GM12878 (cell line): Measurements from ENCODE around the gene MAP1LC3A. TPM values are rescaled to one million over a fixed set of nuclear protein-coding genes. Genes with fewer than 3 reads are reported as not detected.

Experiments
- CREB1 ChIP-seq: IDR thresholded peaks from 2 replicates; pipeline ENCODE4 v1.6.1; 2012; ENCODE audit warnings: low read depth, mild to moderate bottlenecking, inconsistent platforms
- GATAD2B ChIP-seq: fragments of 450-650 bp; conservative IDR thresholded peaks from 2 replicates; pipeline ENCODE4 v1.6.1; 2017; ENCODE audit warnings: low read depth, mild to moderate bottlenecking, moderate library complexity
- HCFC1 ChIP-seq: fragments of 150-350 bp; IDR thresholded peaks from 2 replicates; pipeline ENCODE4 v1.6.1; 2014; ENCODE audit warnings: low read length
- PBX3 ChIP-seq: IDR thresholded peaks from 2 replicates; pipeline ENCODE4 v1.6.1; 2011; ENCODE audit warnings: mild to moderate bottlenecking, low read depth, low read length, moderate library complexity; ENCODE audit not compliant: insufficient replicate concordance
- PML ChIP-seq: IDR thresholded peaks from 2 replicates; pipeline ENCODE4 v1.6.1; 2012; ENCODE audit warnings: low read length, inconsistent platforms
- RB1 ChIP-seq: fragments of 450-650 bp; formaldehyde crosslinking; IDR thresholded peaks from 2 replicates; pipeline ENCODE4 v1.6.1; 2017; ENCODE audit warnings: mild to moderate bottlenecking, borderline replicate concordance
- polyA plus RNA-seq, 11 experiments: library from polyadenylated mRNA; depleted of rRNA in 4 of 11; unstranded in 6 of 11; stranded (reverse) in 5 of 11; fragments of >200 nt; fragmentation: Nextera tagmentation in 4 of 11; fragmentation: Illumina TruSeq in 1 of 11; extraction: Ambion mirVana in 4 of 11; extraction: Trizol in 1 of 11; gene quantifications; 1 replicate in 1 of 11; 2 replicates in 10 of 11; pipeline versions ENCODE4 v1.2.1 to v1.2.3, GENCODE V29; 2011 to 2016; ENCODE audit warnings: inconsistent platforms in 2 of 11, missing spikeins in 2 of 11, low read depth in 1 of 11
- total RNA-seq, 4 experiments: library from RNA; depleted of rRNA in 3 of 4; stranded (reverse); fragments of >200 nt in 3 of 4; fragmentation: Illumina TruSeq in 1 of 4; extraction: Trizol in 1 of 4; gene quantifications; 2 replicates each; pipeline versions ENCODE4 v1.2.1 to v1.2.3, GENCODE V29; 2013 to 2021
- TF ChIP-seq, protein P1 (sequence below): fragments of 450-650 bp; IDR thresholded peaks from 2 replicates; pipeline ENCODE4 v1.6.1; 2017; ENCODE audit warnings: antibody characterized with exemption, mild to moderate bottlenecking, moderate library complexity
- TF ChIP-seq, protein P2 (sequence below): IDR thresholded peaks from 2 replicates; pipeline ENCODE4 v1.6.1; 2011; ENCODE audit warnings: low read depth, low read length, improper control_type of control experiment, borderline replicate concordance
- TF ChIP-seq, protein P3 (sequence below): IDR thresholded peaks from 2 replicates; pipeline ENCODE4 v1.6.1; 2012; ENCODE audit warnings: low read depth, low read length, improper control_type of control experiment

The MAP1LC3A gene
- total and polyA plus RNA-seq, 10 of the 15 experiments (the other 5 are each of a cell fraction or from before 2014, with no cell fraction given), result 0.27 to 1.2 (median 0.39) TPM; not detected in 4

DNA sequence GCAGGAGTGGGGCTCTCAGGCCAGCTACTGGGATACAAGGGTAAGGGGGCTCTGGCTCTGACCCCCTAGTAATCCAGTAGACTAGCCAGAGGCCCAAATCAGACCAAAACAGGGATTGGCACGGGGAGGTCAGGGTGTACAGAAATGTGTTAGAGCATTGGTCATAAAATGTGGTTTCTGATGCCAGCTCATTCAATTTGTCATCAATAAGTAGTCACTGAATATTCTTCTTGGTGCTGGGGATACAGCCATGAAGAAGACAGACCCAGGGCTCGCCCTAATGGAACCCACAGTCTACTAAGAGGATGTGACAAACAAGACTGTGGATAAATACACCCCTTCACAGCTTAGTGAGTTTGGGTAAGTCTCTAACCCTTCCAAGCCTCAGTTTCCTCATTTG is 11.1 kb downstream of the MAP1LC3A start (continued):
- TF ChIP-seq PBX3 (no peak), HCFC1 (no peak), RB1 (no peak), GATAD2B (no peak), CREB1 (no peak), PML (no peak)
- TF ChIP-seq, protein P1, sequence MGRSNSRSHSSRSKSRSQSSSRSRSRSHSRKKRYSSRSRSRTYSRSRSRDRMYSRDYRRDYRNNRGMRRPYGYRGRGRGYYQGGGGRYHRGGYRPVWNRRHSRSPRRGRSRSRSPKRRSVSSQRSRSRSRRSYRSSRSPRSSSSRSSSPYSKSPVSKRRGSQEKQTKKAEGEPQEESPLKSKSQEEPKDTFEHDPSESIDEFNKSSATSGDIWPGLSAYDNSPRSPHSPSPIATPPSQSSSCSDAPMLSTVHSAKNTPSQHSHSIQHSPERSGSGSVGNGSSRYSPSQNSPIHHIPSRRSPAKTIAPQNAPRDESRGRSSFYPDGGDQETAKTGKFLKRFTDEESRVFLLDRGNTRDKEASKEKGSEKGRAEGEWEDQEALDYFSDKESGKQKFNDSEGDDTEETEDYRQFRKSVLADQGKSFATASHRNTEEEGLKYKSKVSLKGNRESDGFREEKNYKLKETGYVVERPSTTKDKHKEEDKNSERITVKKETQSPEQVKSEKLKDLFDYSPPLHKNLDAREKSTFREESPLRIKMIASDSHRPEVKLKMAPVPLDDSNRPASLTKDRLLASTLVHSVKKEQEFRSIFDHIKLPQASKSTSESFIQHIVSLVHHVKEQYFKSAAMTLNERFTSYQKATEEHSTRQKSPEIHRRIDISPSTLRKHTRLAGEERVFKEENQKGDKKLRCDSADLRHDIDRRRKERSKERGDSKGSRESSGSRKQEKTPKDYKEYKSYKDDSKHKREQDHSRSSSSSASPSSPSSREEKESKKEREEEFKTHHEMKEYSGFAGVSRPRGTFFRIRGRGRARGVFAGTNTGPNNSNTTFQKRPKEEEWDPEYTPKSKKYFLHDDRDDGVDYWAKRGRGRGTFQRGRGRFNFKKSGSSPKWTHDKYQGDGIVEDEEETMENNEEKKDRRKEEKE, result no peak
- TF ChIP-seq, protein P2, sequence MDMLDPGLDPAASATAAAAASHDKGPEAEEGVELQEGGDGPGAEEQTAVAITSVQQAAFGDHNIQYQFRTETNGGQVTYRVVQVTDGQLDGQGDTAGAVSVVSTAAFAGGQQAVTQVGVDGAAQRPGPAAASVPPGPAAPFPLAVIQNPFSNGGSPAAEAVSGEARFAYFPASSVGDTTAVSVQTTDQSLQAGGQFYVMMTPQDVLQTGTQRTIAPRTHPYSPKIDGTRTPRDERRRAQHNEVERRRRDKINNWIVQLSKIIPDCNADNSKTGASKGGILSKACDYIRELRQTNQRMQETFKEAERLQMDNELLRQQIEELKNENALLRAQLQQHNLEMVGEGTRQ, result no peak
- TF ChIP-seq, protein P3, sequence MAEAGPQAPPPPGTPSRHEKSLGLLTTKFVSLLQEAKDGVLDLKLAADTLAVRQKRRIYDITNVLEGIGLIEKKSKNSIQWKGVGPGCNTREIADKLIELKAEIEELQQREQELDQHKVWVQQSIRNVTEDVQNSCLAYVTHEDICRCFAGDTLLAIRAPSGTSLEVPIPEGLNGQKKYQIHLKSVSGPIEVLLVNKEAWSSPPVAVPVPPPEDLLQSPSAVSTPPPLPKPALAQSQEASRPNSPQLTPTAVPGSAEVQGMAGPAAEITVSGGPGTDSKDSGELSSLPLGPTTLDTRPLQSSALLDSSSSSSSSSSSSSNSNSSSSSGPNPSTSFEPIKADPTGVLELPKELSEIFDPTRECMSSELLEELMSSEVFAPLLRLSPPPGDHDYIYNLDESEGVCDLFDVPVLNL, result no peak
